Raji (cell line): ENCODE measurements around the gene FARS2.

Experiments
- POLR2A ChIP-seq: IDR thresholded peaks from 2 replicates; pipeline ENCODE4 v1.6.1; 2011; ENCODE audit warnings: low read depth, low read length, control low read depth; ENCODE audit not compliant: insufficient read depth

Gene FARS2

GRCh38 chr6:5619249-5619648 is 357.9 kb downstream of the FARS2 start:
- no peak for TF ChIP-seq POLR2A

DNA sequence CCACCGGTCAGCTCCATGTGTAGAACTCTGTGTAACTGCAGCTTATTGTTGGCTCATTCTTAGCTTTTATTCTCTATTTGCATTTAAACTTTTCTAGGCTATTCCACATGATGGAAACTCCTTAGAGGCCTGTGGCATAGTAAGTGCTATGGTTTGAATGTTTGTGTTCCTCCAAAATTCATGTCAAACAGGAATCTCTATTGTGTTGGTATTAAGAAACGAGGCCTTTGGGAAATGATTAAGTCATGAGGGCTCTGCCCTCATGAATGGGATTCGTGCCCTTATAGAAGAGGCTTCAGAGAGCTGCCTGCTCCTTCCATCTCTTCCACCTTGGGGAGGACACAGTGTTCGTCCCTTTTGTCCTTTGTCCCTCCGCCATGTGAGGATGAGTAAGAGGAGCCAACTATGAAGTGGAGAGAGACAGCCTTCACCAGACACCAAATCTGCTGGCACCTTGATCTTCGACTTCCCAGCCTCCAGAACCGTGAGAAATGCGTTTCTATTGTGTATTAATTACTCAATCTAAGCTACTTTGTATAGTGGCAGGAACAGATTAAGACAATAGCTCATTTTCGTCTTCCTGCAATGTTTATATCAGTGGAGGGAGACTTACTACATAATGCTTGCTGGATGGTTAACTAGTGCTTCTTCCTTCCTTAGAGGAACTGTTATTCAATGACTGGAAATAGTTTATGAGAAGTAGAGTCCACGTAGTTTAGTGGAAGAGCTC is 361.1 kb downstream of the FARS2 start:
- TF ChIP-seq POLR2A = no peak

DNA sequence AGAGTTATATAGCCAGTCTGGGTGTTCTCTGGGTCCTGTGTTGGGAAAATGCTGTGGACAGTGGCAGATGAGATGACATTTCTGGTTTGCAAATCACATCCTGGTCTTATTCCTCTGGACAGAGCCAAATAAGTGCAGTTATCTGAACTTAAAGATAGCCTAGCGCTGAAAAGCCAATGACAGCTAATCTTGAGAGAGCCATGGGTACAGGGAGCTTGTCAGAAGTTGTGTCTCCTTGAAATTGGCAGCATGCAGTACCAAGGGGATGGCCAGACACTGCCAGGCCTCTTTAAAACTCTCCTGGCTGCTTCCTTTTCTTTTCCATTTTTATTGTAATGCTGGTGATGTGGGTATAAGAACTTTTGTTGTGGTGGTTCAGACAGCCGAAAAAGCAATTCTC is 362.5 kb downstream of the FARS2 start:
- no peak for TF ChIP-seq POLR2A

DNA sequence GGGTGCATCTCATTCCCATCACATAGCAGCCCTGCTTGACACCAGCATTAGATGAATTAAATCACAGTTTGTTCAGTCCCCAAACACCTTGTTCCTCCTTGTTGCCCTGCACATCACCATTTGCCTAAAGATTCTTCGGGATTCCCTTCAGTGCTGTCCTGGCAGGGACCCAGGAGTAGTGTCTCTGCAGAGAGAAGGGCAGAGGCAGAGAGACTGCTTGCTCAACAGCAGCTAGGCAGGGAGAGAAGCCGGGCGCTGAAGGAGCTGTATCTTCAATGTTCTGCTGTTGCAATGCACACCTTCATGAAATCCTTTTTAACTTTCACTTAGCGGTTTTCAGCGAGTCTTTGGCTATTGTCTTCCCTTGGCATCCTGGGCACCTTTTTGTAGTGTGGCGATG is 362.9 kb downstream of the FARS2 start:
- TF ChIP-seq POLR2A = no peak

DNA sequence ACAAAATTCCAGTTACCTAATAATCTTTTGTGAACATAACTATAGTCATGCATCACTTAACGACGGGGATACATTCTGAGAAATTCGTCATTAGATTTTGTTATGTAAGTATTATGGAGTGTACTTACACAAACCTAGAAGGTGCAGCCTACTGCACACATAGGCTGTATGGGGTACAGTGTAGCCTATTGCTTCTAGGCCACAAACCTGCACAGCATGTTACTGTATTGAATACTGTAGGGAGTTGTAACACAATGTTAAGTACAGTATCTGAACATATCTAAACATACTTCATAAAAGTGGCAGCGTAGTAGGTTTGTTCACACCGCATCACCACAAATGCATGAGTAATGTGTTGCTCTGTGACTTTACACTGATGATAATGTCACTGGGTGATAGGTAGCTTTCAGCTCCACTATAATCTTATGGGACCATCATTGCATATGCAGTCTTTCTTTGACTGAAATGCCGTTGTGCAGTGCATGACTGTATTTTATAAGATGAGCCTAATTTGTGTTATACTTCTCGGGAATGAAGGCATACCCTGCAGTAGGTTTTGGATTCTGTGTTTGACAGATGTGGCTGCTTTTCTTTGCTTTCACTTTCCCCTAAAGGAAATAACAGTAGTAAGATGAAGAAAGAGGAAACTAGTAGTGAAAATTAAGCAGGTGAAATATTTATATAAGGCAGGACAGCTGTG is 365.6 kb downstream of the FARS2 start:
- TF ChIP-seq POLR2A = no peak

GRCh38 chr6:5630636-5631035 is 369.3 kb downstream of the FARS2 start:
- no peak for TF ChIP-seq POLR2A

- no peak for TF ChIP-seq POLR2A
Observed at GRCh38 chr6:5632348-5632935, 371.1 kb downstream of the FARS2 start.

GRCh38 chr6:5634525-5634924 is 373.2 kb downstream of the FARS2 start:
- TF ChIP-seq POLR2A = no peak

DNA sequence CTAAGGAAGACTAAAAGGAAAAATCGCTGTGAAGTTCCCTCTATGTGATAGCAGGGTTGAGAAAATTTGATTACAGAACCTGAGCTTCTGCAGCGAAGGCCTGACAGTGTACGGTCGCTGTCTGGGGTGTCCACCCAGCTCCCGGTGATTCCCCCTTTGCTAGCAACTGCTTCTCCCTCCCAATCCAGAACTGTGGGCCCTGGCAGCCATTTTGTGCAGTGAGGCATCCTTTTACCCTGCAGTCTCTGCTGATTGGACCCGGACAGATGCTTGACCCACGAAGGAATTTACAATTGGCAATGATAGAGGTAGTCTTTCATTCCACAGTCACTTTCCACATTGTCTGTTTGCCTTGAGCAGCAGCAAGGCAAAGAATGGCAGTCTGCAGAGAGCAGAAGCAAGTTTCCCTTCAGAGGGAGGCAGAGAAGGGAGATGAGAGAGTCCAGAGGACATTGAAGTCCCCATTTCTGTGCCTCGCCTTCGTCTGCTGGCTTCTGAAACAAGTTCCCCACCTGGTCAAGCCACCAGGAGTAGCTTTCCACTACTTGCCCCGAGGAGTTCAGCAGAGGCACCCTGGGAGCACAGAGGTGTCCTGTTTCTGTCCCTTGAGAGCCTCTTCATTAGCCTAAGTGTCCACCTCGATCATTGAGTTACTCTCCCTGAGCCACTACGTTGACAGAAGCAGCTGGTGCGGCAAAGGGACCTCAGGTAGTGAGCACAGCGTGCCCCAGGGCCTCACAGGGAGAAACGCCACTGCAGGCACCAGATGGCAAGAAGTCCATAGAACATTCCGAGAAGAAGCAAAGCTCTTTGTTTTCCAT is 375.1 kb downstream of the FARS2 start:
- TF ChIP-seq POLR2A = no peak

DNA sequence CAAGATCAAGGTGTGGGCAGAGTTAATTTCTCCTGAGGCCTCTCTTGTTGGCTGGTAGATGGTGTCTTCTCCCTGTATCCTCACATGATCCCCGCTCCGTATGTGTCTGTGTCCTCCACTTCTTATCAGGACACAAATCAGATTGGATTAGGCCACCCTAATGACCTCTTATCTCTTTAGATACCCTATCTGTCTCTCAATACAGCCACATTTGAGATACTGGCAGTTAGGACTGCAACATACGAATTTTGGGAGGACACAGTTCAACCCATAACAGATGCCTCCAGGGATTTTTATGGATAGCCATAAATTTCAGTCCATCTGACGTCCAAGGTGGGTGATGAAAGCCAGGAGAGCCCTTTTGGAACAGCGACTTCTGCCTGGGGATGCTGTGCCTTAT is 376.4 kb downstream of the FARS2 start:
- TF ChIP-seq POLR2A = no peak

- no peak for TF ChIP-seq POLR2A
Observed at GRCh38 chr6:5638666-5639065, 377.4 kb downstream of the FARS2 start.

DNA sequence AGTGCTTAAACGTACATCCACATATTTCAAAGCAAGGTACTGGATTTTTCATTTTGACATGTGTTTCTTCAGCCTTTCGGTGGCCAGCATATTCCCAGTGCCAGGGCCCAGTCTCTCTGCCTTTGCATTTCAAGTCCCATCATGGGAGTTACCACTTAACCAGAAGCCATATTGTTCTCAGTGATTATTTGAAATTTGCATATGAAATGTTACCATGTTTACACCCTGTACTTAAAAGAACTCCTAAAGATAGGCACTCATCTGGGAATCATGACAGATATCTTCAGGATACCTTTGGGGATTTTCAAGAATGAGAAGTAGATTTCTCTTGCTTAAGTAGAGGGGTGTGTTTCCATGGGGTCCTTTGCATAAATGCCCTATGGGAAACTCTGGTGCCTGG is 377.9 kb downstream of the FARS2 start:
- no peak for TF ChIP-seq POLR2A

GRCh38 chr6:5640614-5641013 is 379.3 kb downstream of the FARS2 start:
- TF ChIP-seq POLR2A = no peak

- no peak for TF ChIP-seq POLR2A
Observed at GRCh38 chr6:5644523-5645185, 383.3 kb downstream of the FARS2 start.
